ENCODE results near the gene ULBP2.
A peak's percentile ranks its signal among the peaks of the same experiment; 100 is the strongest.
"Not testable (repeated sequence)": the region's sequence is repeated elsewhere in the genome, so short reads cannot be mapped to it uniquely, and the experiment has no call there.

The ULBP2 gene

GRCh38 chr6:149909701-149910470 is 31.9 kb upstream of the ULBP2 start:
- DNase-seq: no peak

- DNase-seq: no peak
Observed at GRCh38 chr6:149910721-149911151, 31.1 kb upstream of the ULBP2 start.

DNA sequence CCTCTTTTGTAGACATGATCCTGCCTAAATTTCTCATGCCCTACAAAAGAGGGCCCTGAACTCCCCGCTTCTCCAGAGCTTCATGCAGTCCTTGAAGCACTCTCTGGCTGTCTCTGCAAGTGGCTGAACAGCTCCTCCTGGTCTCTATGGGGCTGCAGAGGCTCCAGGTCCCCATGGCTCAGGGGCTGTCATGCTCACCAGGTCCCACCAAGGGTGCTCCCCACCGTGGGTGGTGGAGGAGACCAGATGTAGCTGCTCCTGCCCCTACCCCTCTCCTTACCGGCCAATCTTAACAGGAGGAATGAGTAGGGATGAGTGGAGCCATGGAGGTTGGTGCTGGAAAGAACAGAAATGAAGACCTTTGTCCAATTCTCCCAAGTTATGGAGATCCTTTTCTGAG is 29.1 kb upstream of the ULBP2 start:
- not testable (repeated sequence) for DNase-seq

GRCh38 chr6:149913085-149913484 is 28.7 kb upstream of the ULBP2 start:
- no peak for DNase-seq

GRCh38 chr6:149913540-149914240 is 28.1 kb upstream of the ULBP2 start:
- DNase-seq: no peak

DNA sequence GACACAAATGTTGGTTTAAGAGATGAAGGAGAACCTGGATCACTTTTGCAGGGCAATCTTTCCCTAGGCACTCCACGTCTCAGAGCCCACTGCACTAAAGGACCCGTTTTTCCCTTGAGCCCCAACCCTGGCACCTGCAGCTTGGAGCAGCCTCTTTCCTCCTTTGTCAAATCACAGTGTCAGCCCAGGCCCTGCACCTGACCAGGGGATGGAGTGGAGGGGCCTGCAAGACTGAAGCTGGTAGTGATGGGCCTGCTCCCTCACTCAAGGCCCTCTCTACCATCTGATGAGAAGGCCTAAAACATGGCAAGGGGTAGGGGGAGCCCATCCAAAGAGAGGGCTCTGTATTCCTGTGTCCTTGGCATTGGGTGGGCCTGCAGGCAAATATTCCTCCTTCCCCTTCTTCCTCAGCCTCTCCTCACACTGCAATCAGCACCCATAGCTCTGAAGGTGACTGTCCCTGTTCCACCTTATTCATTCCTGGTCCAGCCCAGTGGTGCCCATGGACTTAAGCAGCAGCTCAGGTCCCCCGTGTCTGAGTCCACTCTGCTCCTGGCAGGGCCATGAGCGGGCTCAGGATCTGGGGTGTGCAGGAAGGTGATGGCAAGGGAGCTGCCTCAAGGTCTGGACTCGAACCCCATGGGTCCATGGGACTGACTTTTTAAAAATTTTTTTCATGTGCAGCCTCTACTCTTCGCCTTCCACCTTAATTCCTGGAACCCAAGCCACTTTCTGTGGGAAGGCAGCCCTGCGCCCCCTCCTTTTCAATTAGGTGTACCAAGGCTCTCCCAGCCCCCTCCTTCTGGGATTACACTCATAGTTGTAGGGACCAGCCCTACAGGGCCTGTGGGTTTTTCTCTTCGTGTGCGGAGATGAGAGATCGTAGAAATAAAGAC is 25.6 kb upstream of the ULBP2 start:
- DNase-seq: no peak

DNA sequence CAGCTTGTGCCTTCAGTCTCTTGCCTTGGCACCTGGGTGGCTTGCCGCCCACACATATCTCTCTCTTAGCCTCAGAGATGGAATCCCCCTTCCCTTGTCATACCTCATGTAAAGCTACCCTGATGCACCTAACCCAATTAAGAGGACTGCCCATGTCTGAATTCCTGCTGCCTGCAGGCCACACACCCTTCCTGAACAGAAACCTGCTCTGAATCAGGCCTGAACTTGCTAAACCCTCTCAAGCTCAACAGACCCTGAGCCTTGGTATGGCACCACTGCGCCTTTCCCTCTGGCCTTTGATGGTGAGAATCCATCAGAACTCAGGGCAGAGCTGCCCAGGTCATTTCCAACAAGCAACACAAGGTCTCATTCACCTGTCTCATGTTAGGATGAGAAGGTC is 24.1 kb upstream of the ULBP2 start:
- DNase-seq: no peak

DNA sequence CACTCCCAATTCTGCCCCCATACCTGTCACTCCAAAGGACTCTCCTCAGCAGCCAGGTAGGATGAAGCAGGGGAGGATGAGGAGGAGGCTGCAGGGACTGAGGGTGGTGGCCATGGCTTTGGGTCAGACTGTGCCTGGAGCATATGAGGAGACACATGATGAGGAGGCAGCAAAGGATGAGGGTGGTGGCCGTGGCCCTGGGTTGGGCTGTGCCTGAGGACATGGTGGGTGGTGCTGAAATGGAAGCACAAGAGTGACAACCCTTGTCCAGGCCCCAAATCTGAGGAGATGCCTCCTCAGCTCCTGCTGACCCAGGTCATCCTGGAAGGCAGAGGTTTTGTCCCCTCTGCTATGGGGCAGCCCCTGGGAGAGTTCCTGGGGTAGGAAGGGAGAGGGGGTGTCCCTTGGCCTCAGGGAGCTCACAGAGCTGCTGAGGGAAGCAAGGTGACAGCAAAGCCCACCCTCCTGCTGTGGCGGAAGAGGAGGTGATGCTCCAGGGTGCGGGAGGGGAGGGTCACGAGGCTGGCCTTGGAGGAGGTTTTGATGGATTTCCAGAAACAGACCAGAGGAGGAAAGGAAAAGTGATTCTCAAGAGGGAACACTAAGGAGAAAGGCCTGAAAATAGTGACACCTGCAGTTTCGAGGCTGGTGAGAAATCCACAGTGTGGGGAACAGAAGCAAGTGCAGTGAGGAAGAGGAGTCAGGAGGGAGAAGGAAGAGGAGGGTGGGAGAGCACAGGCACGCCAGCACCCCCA is 23.5 kb upstream of the ULBP2 start:
- no peak for DNase-seq

DNA sequence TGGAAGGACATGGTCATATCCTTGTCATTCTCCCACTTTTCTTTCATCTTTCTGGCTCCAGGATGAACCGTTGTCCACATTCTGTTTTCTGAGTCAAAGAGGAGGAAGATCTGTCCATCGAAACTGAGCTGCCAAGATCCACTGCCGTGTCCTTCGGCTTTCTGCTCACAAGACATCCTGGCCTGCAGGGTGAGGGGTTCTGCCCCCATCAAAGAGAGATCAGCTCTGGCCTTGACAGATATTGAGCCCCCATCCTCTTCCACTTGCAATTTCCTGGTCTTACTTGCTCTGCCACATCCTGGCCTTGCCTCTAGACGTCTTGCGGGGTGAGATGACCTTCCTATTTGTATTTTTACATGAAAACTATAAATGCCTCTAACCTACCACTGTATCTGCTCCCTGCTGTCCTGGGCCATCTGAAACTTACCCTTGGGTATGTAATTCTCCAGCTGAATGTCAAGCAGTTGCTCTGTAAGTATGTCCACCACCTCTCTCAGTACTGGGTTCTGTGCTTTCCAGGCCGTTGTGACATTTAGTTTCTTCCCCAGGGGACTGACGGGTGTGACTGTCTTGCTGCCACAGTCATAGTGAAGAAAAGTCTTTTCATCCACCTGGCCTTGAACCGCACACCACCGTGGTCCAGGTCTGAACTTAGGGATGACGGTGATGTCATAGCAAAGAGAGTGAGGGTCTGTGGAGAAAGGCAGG is 22.5 kb upstream of the ULBP2 start:
- DNase-seq: not testable (repeated sequence)

DNA sequence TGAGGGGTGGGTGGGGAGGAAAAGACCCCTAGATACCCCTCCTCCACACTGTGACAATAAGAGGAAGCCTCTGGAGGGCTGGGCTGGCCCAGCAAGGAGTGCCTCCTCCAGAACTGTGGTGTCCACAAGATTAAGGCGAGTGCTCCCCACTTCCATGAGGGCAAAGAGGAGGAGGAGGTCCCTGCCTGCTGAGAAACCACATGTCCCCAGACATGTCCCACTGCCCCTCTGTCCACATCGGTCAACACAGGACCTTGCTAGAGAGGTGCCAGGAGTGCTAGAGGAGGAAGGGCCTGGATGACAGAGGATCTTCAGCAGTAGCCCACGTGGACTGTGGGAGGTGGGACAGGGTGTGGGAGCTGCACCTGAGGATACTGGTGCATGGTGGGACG is 22.0 kb upstream of the ULBP2 start:
- no peak for DNase-seq

DNA sequence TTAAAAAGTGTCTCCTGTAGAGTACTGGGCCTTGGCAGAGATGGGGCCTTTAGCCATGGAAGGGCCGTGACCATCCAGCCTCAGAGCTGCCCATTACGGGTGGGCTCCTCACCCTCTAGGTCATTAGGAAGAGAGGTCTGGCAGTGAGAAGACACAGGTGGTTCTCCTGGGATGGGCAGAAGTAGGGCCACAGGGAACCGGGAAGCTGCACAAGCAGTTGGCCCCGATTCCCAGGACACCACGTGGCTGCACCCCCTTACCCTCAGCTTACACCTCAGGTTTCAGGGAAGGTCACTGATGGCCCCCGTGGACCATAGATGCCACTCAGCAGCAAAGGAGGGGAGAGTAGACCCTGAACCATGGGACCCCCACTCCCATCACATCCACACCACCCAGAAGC is 20.5 kb upstream of the ULBP2 start:
- DNase-seq: no peak

DNA sequence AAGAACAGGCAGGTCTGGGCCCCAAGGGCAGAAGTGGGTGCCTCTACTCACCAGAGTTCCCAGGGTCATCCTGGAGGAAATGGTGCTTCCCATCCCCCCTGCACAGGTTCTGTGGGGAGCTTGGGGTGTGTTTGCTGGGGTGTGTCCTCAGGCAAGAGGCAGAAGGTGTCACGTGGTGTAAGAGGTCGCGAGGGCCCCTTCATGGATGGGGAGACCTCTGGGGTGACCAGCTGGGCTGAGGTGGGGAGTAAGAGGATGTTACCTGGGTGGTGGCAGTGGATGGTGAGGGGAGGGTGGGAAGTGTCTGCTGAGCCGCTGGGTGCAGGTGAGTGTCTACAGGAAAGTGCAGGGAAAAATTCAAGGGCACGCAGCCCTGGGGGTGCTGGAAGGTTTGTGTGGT is 19.7 kb upstream of the ULBP2 start:
- not testable (repeated sequence) for DNase-seq

DNA sequence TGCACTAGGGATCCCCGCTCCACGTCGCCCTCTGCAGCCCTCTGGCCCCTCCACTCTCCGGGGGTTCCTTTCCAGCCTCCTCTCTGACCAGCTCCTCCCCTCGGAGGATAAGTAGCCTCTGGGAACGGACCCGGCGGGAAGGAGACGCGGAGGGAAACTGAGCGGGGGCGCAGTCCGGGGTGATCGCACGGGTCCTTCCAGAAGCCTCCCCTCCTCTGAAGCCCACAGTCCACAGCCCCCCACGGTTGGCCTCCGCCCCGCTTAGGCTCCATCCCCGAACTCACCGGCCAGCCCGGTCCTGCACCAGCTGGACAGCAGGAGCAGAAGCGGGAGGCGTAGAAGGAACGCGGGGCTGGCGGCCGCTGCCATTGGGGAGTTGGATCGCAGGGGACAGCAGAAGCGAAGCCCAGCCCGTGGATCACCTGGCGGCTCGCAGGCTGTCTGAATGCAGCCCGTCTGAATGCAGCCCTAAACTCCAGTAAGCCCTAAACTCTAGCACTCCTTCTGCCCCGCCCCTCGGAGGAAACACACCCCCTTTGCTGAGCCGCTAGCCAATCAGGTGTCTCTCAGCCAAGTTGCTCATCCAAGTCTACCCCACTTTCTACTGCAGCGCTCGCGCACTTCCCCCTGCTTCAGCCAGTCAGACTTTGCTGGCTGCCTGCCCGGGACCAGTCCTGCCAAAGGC is 19.0 kb upstream of the ULBP2 start, which contains the start of gene RAET1G:
Gene RAET1G (minus strand): TSS at position 480 of the 685 bp plus-strand sequence. CDS start 111 bp downstream, at position 369.
- peak; percentile 91 for DNase-seq

GRCh38 chr6:149923327-149923986 is 18.4 kb upstream of the ULBP2 start:
- no peak for DNase-seq

GRCh38 chr6:149924206-149924932 is 17.4 kb upstream of the ULBP2 start:
- DNase-seq: no peak

- DNase-seq: no peak
Observed at GRCh38 chr6:149924933-149925252, 16.9 kb upstream of the ULBP2 start.

- no peak for DNase-seq
Observed at GRCh38 chr6:149925253-149925973, 16.4 kb upstream of the ULBP2 start.

DNA sequence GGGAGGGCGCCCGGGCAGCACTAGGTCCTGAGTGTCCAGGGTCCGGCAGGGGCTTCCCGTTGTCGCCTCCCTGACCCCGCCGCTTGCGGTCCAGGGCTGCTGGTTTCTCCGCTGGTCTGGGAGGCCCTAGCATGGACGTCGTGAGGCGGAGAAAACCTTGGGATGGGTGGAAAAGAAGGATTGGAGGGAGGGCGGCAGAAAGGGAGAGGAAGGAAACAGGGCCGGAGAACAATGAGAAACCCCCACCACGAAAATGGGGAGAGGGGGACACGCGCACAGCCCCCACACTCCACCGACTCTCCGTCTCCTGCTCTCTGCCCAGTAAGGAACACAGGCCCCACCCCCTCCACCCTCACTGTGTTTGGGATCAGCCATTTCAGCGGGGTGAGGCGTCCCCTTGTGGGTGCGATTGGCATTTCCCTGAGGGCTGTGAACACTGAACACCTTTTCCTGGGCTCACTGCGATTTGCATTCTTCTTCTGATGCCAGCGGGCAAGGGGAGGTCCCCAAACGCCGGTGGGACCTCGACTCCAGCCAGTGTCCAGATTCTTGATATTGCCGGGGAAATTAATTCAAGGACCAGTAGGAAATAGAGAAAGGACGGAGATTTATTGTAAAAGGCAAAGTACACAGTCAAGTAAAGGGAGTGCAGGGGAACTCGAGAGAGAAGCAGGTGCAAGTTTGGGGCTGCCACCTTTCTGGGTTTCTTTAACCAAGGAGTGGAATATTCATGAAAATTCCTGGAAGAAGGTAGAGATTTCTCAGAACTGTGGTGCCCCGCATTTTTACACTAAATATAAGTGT is 15.6 kb upstream of the ULBP2 start:
- peak; percentile 93 for DNase-seq
